DND-41 (cell line): ENCODE measurements around the gene PTPRN2.

Experiments used
- ATAC-seq: fragments of 200-7000 bp; cut with Tn5 transposase; 3 replicates; pipeline ENCODE4 v1.9.1; 2021; ENCODE audit warnings: low read depth; ENCODE audit not compliant: insufficient read depth
- DNase-seq: peaks from one replicate; pipeline ENCODE4 v3.0.0-alpha.2; 2020
- H2AFZ ChIP-seq: 2 replicates; pipeline ENCODE4 v1.6.0; 2012; ENCODE audit warnings: low read depth, low read length
- H3K27ac ChIP-seq: 2 replicates; pipeline ENCODE4 v1.5.1; 2012; ENCODE audit warnings: low read length, inconsistent platforms
- H3K27me3 ChIP-seq: fragments of 200-600 bp; sonication (generic); 2 replicates; pipeline ENCODE4 v1.6.0; 2012; ENCODE audit warnings: low read length, mild to moderate bottlenecking, inconsistent platforms; ENCODE audit not compliant: insufficient read depth, poor library complexity
- H3K36me3 ChIP-seq: 2 replicates; pipeline ENCODE4 v1.5.1; 2012; ENCODE audit warnings: low read length, inconsistent platforms; ENCODE audit not compliant: insufficient read depth
- H3K4me1 ChIP-seq: 2 replicates; pipeline ENCODE4 v1.5.1; 2012; ENCODE audit warnings: mild to moderate bottlenecking, low read length; ENCODE audit not compliant: insufficient read depth
- H3K4me2 ChIP-seq: 2 replicates; pipeline ENCODE4 v1.6.0; 2012; ENCODE audit warnings: mild to moderate bottlenecking, moderate library complexity, low read length, inconsistent platforms; ENCODE audit not compliant: insufficient read depth
- H3K4me3 ChIP-seq, 2 experiments: fragments of 200-600 bp in 1 of 2; shearing (Covaris generic) in 1 of 2; 2 replicates each; pipeline ENCODE4 v1.5.1; 2012 to 2016; ENCODE audit warnings: inconsistent platforms in 2 of 2, low read length in 2 of 2, mild to moderate bottlenecking in 2 of 2, low read depth in 1 of 2, moderate library complexity in 1 of 2
- H3K79me2 ChIP-seq: 2 replicates; pipeline ENCODE4 v1.6.0; 2012; ENCODE audit warnings: low read length, inconsistent platforms; ENCODE audit not compliant: insufficient read depth
- H3K9ac ChIP-seq: 2 replicates; pipeline ENCODE4 v1.6.0; 2012; ENCODE audit warnings: low read depth, mild to moderate bottlenecking, inconsistent platforms, low read length, moderate library complexity
- H3K9me3 ChIP-seq: 2 replicates; pipeline ENCODE4 v1.5.1; 2012; ENCODE audit warnings: low read length, moderate library complexity, mild to moderate bottlenecking, inconsistent platforms; ENCODE audit not compliant: insufficient read depth, severe bottlenecking
- H4K20me1 ChIP-seq: 2 replicates; pipeline ENCODE4 v1.6.0; 2012; ENCODE audit warnings: low read length; ENCODE audit not compliant: insufficient read depth
- EZH2 ChIP-seq: IDR thresholded peaks from 3 replicates; pipeline ENCODE4 v1.6.1; 2012; ENCODE audit warnings: borderline replicate concordance, low read depth, mild to moderate bottlenecking, moderate library complexity, low read length, inconsistent platforms; ENCODE audit not compliant: severe bottlenecking
- TF ChIP-seq, protein P1 (sequence below): IDR thresholded peaks from 2 replicates; pipeline ENCODE4 v1.5.1; 2012; ENCODE audit warnings: borderline replicate concordance, low read length, moderate library complexity, mild to moderate bottlenecking; ENCODE audit not compliant: poor library complexity, severe bottlenecking; ENCODE audit errors: extremely low read depth

Gene PTPRN2

DNA sequence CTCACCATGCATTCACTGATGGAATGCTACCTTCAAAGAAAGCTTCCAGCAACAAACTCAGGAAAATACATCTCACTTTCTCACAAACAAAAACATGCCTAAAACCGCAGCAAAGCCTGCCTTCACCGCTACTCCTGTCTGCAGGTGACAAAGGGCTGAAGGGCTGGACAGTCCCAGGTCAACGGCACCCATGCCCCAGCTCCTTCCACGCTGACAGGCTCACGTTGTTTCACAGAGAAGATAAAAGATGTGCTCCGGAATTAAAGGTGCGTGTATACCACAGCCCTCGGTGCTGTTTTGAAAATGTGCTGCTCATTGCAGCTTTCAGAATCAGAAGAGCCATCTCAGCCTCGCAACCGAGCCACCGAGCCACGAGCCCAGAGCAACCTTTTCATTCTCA, 445.0 kb downstream of the PTPRN2 start:
- H3K4me2 ChIP-seq = no peak overlapping the region
- H4K20me1 ChIP-seq = no peaks in the 10 kb centered on the region
- no peak for ATAC-seq
- H3K9ac ChIP-seq = no peak overlapping the region
- no peak for DNase-seq
- no peaks in the 10 kb centered on the region for H3K27me3 ChIP-seq
- no peak overlapping the region for H3K27ac ChIP-seq
- peaks cover 19% of the 10 kb centered on the region for H3K9me3 ChIP-seq
- H3K79me2 ChIP-seq = no peaks in the 10 kb centered on the region
- no peak overlapping the region for H3K4me3 ChIP-seq
- no peaks in the 10 kb centered on the region for H3K4me1 ChIP-seq
- no peaks in the 10 kb centered on the region for H3K36me3 ChIP-seq
- TF ChIP-seq, protein P1, sequence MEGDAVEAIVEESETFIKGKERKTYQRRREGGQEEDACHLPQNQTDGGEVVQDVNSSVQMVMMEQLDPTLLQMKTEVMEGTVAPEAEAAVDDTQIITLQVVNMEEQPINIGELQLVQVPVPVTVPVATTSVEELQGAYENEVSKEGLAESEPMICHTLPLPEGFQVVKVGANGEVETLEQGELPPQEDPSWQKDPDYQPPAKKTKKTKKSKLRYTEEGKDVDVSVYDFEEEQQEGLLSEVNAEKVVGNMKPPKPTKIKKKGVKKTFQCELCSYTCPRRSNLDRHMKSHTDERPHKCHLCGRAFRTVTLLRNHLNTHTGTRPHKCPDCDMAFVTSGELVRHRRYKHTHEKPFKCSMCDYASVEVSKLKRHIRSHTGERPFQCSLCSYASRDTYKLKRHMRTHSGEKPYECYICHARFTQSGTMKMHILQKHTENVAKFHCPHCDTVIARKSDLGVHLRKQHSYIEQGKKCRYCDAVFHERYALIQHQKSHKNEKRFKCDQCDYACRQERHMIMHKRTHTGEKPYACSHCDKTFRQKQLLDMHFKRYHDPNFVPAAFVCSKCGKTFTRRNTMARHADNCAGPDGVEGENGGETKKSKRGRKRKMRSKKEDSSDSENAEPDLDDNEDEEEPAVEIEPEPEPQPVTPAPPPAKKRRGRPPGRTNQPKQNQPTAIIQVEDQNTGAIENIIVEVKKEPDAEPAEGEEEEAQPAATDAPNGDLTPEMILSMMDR = no peak
- no peak for TF ChIP-seq EZH2
- no peak overlapping the region for H2AFZ ChIP-seq

GRCh38 chr7:158141806-158142518, 445.7 kb downstream of the PTPRN2 start:
- H4K20me1 ChIP-seq = no peaks in the 10 kb centered on the region
- no peak for ATAC-seq
- no peak overlapping the region for H3K27ac ChIP-seq
- H3K4me2 ChIP-seq = no peak overlapping the region
- H3K27me3 ChIP-seq = no peaks in the 10 kb centered on the region
- no peak overlapping the region for H3K9ac ChIP-seq
- H3K4me1 ChIP-seq = no peaks in the 10 kb centered on the region
- no peak for DNase-seq
- peaks cover 12% of the 10 kb centered on the region for H3K9me3 ChIP-seq
- no peaks in the 10 kb centered on the region for H3K79me2 ChIP-seq
- no peak overlapping the region for H3K4me3 ChIP-seq
- H2AFZ ChIP-seq = no peak overlapping the region
- no peaks in the 10 kb centered on the region for H3K36me3 ChIP-seq
- TF ChIP-seq EZH2 = no peak
- TF ChIP-seq, protein P1 = no peak

DNA sequence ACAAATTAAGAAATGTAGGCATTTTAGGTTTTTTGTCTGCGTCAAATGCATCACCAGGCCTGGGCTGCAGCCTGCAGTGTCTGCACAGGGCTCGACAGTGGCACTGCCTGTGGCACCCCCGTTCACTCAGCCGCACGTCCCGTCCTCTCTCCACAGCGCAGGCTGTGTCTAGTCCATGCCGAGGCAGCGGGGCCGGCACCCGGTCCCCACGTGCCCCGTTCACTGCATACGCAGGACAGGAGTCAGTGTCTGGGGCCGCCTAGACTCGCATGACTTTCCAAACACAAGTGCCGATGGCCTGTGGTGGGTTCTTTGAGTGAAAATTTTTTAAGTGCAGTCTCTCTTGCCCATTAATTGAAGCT, 446.4 kb downstream of the PTPRN2 start:
- H3K4me1 ChIP-seq = no peaks in the 10 kb centered on the region
- H3K9me3 ChIP-seq = peaks cover 12% of the 10 kb centered on the region
- H3K27me3 ChIP-seq = no peaks in the 10 kb centered on the region
- H3K9ac ChIP-seq = no peak overlapping the region
- H2AFZ ChIP-seq = no peak overlapping the region
- H3K4me3 ChIP-seq = no peak overlapping the region
- no peaks in the 10 kb centered on the region for H4K20me1 ChIP-seq
- DNase-seq (no peak), ATAC-seq (no peak)
- H3K4me2 ChIP-seq = no peak overlapping the region
- no peaks in the 10 kb centered on the region for H3K36me3 ChIP-seq
- H3K79me2 ChIP-seq = no peaks in the 10 kb centered on the region
- TF ChIP-seq EZH2 = no peak
- TF ChIP-seq, protein P1 = no peak
- H3K27ac ChIP-seq = no peak overlapping the region

GRCh38 chr7:158140538-158141220, 446.9 kb downstream of the PTPRN2 start:
- no peak for TF ChIP-seq EZH2
- TF ChIP-seq, protein P1 = no peak
- Histone ChIP-seq H3K27ac (no peak overlapping the region), H3K4me3 (no peak overlapping the region), H3K9ac (no peak overlapping the region), H2AFZ (no peak overlapping the region), H4K20me1 (no peaks in the 10 kb centered on the region), H3K27me3 (no peaks in the 10 kb centered on the region), H3K4me1 (no peaks in the 10 kb centered on the region), H3K4me2 (no peak overlapping the region), H3K9me3 (peaks cover 12% of the 10 kb centered on the region), H3K36me3 (no peaks in the 10 kb centered on the region), H3K79me2 (no peaks in the 10 kb centered on the region)
- ATAC-seq (no peak), DNase-seq (no peak)
